Measurements from ENCODE around the gene ARHGAP35. TPM values are rescaled to one million over a fixed set of nuclear protein-coding genes. Genes with fewer than 3 reads are reported as not detected.
"Not testable (repeated sequence)": the region's sequence is repeated elsewhere in the genome, so short reads cannot be mapped to it uniquely, and the experiment has no call there.

ARHGAP35 gene
- polyA plus RNA-seq, 12 donors: 35.6 to 79.6 (median 37.3) TPM; not detected in 1

- DNase-seq: peak; percentile 73
Observed at GRCh38 chr19:46840498-46840942, 20.3 kb upstream of the ARHGAP35 start.

- DNase-seq: no peak
Observed at GRCh38 chr19:46841458-46842083, 19.2 kb upstream of the ARHGAP35 start.

- DNase-seq: no peak
Observed at GRCh38 chr19:46842791-46843190, 18.0 kb upstream of the ARHGAP35 start.

DNA sequence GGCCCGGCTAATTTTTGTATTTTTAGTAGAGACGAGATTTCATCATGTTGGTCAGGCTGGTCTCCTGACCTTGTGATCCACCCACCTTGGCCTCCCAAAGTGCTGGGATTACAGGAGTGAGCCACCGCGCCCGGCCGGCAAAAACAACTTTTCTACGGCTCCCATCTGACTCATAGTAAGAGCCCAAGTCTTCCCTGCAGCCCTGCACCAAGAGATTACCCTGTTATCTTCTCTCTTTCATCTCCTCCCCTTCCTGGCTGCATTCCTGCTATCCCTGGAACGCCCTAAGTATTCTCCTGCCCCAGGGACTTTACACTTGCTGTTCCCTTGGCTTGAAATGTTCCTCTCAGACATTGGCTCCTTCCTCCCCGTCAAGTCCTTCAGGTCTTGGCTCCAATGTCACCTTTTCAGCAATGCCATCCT, 16.7 kb upstream of the ARHGAP35 start:
- DNase-seq: no peak

- DNase-seq: no peak
Observed at GRCh38 chr19:46845959-46846459, 14.8 kb upstream of the ARHGAP35 start.

DNA sequence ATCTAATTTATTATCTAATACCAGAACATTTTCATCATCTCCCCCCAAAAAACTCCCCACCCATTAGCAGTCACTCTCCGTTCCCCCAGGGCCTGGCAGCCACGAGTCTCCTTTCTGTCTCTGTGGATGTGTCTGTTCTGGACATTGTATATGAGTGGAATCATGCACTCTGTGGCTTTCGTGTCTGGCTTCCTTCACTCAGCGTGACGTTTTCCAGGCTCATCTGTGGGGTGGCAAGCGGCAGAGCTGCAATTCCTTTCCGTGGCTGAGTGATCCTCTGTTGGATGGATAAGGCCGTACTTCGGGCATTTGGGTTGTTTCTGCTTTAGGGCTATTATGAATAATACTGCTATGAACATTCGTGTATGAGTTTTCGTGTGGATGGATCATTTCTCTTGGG, 13.3 kb upstream of the ARHGAP35 start:
- no peak for DNase-seq

DNA sequence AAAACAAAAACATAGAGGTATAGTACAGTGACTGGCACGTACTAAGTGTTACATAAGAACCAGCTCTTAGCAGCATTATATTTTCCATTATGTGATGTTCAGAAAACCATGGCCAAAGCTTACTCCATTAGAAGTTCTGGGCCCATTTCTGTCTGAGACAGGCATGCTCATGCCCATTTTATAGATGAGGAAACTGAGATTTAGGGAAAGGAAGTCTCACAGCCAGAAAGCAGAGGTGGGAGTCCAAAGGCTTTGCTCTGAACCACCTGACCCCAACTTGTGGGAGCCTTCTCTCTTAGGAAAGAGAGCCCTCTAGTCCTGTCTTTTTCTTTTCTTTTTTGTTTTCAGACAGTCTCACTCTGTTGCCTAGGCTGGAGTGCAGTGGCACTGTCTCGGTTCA, 12.4 kb upstream of the ARHGAP35 start:
- DNase-seq: no peak

DNA sequence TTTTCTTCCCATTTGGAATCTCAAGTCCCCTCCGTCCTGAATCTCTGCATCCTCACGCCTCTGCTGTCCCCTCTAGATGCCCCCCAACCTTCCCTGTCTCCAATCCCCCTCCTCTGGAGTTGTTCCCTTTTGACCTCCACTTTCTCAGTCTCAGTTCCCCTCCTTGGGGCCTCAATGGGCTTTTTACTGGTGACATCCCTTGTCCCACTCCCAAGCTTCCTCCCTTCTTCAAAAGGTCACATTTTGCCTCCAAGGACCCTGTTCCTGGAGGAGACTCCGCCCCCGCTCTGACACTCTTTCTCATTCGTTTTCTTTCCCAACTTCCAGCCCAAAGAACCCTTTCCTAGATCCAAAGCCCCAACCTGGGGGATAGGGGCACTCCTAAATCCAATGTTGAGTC, 11.2 kb upstream of the ARHGAP35 start:
- no peak for DNase-seq

DNA sequence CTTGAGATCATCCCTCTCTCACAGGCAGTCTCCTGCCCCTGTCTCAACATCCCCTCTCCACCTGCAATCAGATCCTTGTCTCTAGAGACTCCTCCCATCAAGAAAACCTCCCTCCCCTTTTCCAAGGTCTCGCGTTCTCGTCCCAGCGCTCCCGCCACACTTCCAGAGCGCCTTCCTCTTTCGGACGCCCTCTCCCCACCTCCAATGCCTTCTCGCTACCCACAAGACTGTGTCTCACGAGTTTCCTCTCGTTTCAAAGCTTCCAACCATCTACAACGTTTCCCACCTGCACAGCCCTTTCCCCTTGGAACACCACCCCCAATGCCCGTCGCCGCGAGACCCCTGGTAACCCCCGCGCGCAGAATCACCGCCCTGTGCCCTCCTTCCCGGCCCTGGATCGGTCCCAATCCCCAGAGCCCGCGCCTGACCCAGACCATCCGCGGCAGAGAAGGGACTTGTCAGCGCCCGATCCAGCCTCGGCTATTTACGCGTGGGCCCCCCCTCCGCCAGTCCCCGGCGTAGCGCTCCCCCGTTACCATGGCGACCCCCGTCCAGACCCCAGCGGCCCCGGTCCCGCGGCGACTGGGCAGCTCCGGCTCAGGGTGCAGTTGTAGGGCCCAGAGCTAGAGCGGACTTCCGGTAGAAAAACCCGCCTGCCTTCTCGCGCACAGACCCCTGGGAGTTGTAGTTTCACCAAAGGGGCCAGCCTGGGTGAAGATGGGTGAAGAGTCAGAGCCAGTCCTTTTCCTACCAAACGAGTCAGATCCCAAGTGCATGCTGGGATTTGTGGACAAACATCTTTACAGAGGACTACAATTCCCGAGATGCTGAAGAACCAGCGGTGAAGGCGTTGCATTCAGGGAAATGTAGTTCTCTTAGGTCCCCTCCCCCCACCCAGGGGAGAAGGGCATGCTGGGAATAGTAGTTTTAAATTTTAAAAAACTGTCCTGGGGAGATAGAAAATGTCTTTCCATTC, 10.3 kb upstream of the ARHGAP35 start, which contains the start of gene AP2S1:
Gene AP2S1 (minus strand): TSS at position 619 of the 976 bp plus-strand sequence. CDS start 80 bp downstream, at position 539.
- DNase-seq: peak; percentile 97

- no peak for DNase-seq
Observed at GRCh38 chr19:46852830-46853229, 8.0 kb upstream of the ARHGAP35 start.

GRCh38 chr19:46854698-46855097, 6.1 kb upstream of the ARHGAP35 start:
- not testable (repeated sequence) for DNase-seq

- DNase-seq: peak; percentile 97
Observed at GRCh38 chr19:46856062-46857022, 4.5 kb upstream of the ARHGAP35 start.

GRCh38 chr19:46859637-46860124, 1.1 kb upstream of the ARHGAP35 start:
- no peak for DNase-seq

GRCh38 chr19:46860125-46860845, 512 bp upstream of the ARHGAP35 start:
- DNase-seq: peak; percentile 98

DNA sequence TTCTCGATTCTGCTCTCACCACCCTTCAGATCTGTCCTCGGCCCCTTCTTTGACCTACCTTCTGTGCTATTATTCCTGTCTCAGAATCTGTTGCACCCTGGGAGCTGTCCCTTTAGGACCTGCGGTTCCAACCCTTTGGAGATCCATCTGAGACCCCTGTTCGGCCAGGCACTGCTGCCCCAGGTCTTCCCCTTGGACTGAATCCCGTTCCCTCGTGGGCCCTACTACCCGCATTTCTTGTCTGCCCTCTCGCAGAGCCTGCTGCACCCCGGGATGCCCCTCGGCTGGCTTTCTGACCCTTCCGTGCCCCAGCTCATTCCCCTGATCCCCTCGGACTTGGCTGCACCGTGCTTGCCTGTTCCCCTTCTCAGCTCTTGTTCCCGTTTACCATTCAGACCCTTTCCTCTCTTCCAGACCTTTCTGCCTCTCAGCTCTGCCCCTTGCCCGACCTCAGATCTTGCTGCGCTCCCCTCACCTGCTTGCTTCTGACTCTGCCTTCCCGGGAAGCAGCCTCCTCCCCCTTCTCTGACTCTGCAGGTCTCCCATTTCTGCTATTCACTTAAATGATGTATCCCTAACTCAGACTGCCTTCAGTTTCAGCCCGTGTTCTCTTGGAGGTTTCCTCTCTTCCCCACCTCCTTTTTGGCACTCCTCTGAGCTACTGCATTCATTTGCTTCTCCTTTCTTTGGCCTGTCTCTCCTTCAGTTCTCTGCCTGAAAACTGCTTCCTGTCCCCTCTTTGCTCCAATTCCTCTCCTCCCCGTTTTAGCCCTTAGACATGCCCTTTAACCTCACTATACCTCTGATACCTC, 1.1 kb downstream of the ARHGAP35 start:
- peak; percentile 42 for DNase-seq

DNA sequence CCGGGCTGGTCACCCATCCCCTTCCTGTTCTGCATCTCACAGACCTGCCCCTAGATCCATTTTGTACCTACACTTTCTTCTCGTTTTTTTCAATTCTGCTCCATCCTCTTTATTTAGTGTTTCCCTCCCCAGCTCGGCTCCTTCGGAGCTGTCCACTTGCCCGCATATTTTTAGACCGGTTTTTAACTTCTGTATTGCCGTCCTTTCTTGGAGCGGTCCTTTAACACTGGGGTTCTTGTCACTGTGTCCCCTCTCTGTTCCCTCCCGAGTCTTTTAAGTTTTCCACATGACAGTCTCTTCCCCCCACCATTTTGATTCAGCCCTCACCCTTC, 1.7 kb downstream of the ARHGAP35 start:
- DNase-seq: no peak

GRCh38 chr19:46862974-46863632, 2.3 kb downstream of the ARHGAP35 start:
- DNase-seq: no peak

- DNase-seq: no peak
Observed at GRCh38 chr19:46863818-46864629, 3.2 kb downstream of the ARHGAP35 start.

Data from muscle of arm (tissue), 12 donors.